Neutrophil (primary cell): Measurements from ENCODE around the gene SSR2.
"Not testable (repeated sequence)": the region's sequence is repeated elsewhere in the genome, so short reads cannot be mapped to it uniquely, and the experiment has no call there.

Experiments used
- H3K27ac ChIP-seq: fragments of 200-600 bp; sonication (generic); 2 replicates; pipeline ENCODE4 v1.5.1; 2016; ENCODE audit warnings: mild to moderate bottlenecking, moderate library complexity
- H3K27me3 ChIP-seq: fragments of 200-600 bp; sonication (generic); 2 replicates; pipeline ENCODE4 v1.6.0; 2016; ENCODE audit warnings: mild to moderate bottlenecking
- H3K36me3 ChIP-seq: fragments of 200-600 bp; sonication (generic); 2 replicates; pipeline ENCODE4 v1.5.1; 2017
- H3K4me1 ChIP-seq, 2 experiments: fragments of 200-600 bp in 1 of 2; sonication (generic) in 1 of 2; 1 replicate in 1 of 2; 2 replicates in 1 of 2; pipeline versions ENCODE4 v1.5.1 to v1.6.1; 2013 to 2016; ENCODE audit warnings: low read depth in 1 of 2, low read length in 1 of 2, mild to moderate bottlenecking in 1 of 2, moderate library complexity in 1 of 2; ENCODE audit not compliant: control insufficient read depth in 1 of 2, insufficient read depth in 1 of 2
- H3K4me3 ChIP-seq, 2 experiments: fragments of 200-600 bp in 1 of 2; sonication (generic) in 1 of 2; 1 replicate in 1 of 2; 2 replicates in 1 of 2; pipeline ENCODE4 v1.5.1; 2013 to 2016; ENCODE audit warnings: low read depth in 1 of 2, low read length in 1 of 2, mild to moderate bottlenecking in 1 of 2, moderate library complexity in 1 of 2
- H3K9me3 ChIP-seq: fragments of 200-600 bp; sonication (generic); 2 replicates; pipeline ENCODE4 v1.5.1; 2016
- TF ChIP-seq, protein P1 (sequence below): fragments of 200-600 bp; sonication (generic); IDR thresholded peaks from 2 replicates; pipeline ENCODE4 v1.5.1; 2016; ENCODE audit warnings: antibody characterized with exemption

The SSR2 gene

DNA sequence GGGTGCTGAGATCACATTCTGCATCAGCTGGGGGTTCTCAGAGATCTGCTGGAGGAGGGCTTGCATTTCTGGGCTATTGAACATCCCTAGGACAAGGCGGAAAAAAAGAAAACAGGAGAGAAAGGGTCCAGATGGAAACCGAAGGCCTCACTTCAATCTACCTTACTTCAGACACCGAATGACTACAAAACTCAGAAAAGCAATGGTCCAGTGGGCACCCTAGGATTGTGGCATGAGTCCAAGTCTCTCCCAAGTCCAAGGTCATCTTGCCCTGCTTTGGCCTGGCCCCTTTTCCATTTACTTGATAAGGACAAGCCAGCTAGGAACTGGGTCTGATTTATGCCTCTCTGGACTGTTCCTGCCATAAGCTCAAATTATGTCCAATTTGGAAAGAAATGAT is 22.1 kb upstream of the SSR2 start:
- Histone ChIP-seq H3K4me1 (no peaks in the 10 kb centered on the region), H3K27me3 (no peaks in the 10 kb centered on the region), H3K36me3 (no peaks in the 10 kb centered on the region), H3K4me3 (no peak overlapping the region), H3K27ac (no peak overlapping the region), H3K9me3 (no peaks in the 10 kb centered on the region)
- TF ChIP-seq, protein P1, sequence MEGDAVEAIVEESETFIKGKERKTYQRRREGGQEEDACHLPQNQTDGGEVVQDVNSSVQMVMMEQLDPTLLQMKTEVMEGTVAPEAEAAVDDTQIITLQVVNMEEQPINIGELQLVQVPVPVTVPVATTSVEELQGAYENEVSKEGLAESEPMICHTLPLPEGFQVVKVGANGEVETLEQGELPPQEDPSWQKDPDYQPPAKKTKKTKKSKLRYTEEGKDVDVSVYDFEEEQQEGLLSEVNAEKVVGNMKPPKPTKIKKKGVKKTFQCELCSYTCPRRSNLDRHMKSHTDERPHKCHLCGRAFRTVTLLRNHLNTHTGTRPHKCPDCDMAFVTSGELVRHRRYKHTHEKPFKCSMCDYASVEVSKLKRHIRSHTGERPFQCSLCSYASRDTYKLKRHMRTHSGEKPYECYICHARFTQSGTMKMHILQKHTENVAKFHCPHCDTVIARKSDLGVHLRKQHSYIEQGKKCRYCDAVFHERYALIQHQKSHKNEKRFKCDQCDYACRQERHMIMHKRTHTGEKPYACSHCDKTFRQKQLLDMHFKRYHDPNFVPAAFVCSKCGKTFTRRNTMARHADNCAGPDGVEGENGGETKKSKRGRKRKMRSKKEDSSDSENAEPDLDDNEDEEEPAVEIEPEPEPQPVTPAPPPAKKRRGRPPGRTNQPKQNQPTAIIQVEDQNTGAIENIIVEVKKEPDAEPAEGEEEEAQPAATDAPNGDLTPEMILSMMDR, result no peak

DNA sequence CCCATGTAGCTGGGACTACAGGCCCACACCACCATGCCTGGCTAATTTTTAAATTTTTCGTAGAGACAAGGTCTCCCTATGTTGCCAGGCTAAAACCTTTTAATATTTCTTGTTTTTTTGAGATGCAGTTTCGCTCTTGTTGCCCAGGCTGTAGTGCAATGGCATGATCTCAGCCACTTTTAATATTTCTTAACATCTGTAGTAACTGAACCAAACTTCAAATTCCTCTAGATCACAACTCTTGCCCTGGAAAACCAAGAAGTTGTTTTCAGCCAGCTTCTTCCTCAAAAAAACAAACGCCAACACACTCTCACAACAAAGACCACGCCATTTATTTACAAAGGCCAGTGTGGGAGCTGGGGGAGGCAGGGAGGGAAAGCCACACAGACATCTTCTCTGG is 14.2 kb upstream of the SSR2 start:
- not testable (repeated sequence) for H3K4me1 ChIP-seq, H3K4me3 ChIP-seq, H3K9me3 ChIP-seq, H3K36me3 ChIP-seq, H3K27ac ChIP-seq, H3K27me3 ChIP-seq

DNA sequence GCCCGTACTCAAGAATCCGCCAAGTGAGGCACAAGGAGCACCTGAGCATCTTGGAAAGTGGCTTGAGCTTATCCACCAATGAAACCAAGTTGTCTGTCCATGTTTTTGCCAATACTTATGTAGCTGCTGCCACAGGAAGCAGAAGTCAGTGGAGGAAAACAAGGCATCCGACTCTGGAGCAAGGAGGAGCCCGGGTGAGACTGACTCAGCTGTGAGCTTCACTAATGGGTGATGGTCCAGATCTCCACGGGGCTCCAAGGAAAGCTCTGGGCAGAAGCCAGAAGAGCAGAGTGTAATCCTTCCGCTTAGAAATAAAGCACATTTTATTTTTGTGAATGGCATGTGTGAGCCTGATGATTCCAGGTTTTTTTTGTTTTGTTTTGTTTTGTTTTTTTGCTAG is 12.3 kb upstream of the SSR2 start:
- TF ChIP-seq, protein P1, result no peak
- Histone ChIP-seq H3K9me3 (no peaks in the 10 kb centered on the region), H3K4me1 (no peaks in the 10 kb centered on the region), H3K36me3 (no peaks in the 10 kb centered on the region), H3K27ac (no peak overlapping the region), H3K4me3 (no peak overlapping the region), H3K27me3 (no peaks in the 10 kb centered on the region)

DNA sequence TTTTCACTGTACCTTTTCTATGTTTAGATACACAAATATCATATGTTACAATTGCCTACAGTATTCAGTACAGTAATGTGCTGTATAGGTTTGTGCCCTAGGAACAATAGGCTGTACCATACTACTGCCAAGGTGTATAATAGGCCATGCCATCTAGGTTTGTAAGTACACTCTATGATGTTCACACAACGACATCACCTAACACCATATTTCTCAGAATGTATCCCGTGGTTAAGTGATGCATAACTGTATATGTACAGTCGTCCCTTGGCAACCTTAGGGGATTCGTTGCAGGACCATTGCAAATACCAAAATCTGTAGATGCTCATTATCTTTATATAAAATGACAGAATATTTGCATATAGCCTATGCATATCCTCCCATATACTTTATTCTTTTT is 5.8 kb upstream of the SSR2 start:
- H3K27me3 ChIP-seq, result peaks cover 17% of the 10 kb centered on the region
- TF ChIP-seq, protein P1, result no peak
- H3K4me3 ChIP-seq, result no peak overlapping the region
- H3K4me1 ChIP-seq, result no peaks in the 10 kb centered on the region
- no peak overlapping the region for H3K27ac ChIP-seq
- no peaks in the 10 kb centered on the region for H3K9me3 ChIP-seq
- no peaks in the 10 kb centered on the region for H3K36me3 ChIP-seq

DNA sequence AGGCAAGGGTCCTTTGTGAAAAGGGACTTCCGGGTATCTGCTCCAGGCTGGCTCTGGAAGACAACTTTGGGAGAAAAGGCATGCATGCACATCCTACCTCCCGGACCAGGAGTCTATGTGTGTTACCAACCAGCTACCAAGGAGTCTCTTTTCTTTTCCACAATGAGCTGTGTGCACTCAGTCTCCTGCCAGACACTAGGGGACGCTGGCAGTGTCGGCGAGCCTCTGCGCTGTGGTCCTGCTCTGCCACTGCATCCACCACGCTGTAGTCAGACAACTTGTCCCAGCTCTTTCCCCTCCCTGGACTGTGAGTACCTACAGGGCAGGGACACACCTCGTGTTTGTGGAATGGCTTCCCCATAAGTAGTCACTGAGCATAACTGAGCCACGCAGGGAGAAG is 5.1 kb upstream of the SSR2 start:
- no peaks in the 10 kb centered on the region for H3K36me3 ChIP-seq
- no peaks in the 10 kb centered on the region for H3K9me3 ChIP-seq
- TF ChIP-seq, protein P1, result no peak
- H3K4me1 ChIP-seq, result peaks cover 2 to 3% of the 10 kb centered on the region in 2 experiments
- H3K27me3 ChIP-seq, result peaks cover 17% of the 10 kb centered on the region
- H3K27ac ChIP-seq, result no peak overlapping the region
- no peak overlapping the region for H3K4me3 ChIP-seq

DNA sequence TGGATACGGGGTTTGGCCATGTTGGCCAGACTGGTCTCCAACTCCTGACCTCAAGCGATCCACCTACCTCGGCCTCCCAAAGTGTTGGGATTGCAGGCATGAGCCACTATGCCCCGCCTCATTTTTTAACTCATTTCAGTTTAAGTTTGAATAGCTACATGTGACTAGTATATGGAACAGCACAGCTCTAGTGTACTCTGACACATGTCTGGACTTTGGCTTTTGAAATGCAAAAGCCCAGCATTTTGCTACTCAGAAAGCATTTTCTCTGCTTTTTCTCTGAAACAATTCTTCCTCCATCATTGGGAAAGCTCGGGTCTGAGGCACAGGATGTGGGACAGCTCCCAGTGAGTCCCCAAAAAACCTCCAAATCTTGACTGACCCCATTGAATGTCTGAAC is 4.0 kb upstream of the SSR2 start:
- Histone ChIP-seq H3K9me3 (no peaks in the 10 kb centered on the region), H3K36me3 (no peaks in the 10 kb centered on the region), H3K27ac (no peak overlapping the region), H3K27me3 (peaks cover 17% of the 10 kb centered on the region), H3K4me3 (no peak overlapping the region), H3K4me1 (peaks cover 9 to 11% of the 10 kb centered on the region in 2 experiments)
- TF ChIP-seq, protein P1, result no peak
